ENCODE measurements around the gene TEKT5. TPM values are rescaled to one million over a fixed set of nuclear protein-coding genes. Genes with fewer than 3 reads are reported as not detected.

TEKT5 gene
- polyA plus RNA-seq, 3 donors = 0.16 TPM; not detected in 2

DNA sequence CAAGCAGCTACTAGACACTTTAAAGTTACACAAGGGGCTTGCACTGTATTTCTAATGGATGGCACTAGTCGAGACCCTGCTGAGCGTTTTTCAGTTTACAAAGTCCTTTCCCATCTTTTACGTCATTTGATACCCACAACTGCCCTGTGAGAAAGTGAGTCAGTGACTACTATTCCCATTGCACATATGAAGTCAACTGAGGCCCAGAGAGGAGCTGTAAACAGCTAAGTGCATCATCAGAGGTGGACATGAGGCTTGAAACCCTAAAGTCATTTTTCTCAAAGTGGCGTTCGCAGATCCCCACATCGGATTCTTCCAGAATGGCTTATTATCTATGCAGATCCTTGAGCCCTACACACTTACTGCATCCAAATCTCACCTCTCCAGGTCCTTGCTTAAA lies 50.6 kb downstream of the TEKT5 start:
- Histone ChIP-seq H3K4me1 (ENCODE audit: control insufficient read depth in 1 of 2, insufficient read depth in 2 of 2, low read length in 2 of 2) (peaks cover 0 to 8% of the 10 kb centered on the region in 2 donors), H3K4me2 (replicated peaks; ENCODE audit: extremely low read depth, low read length, poor library complexity, severe bottlenecking) (no peak overlapping the region), H3K79me2 (ENCODE audit: insufficient read depth, low read length) (no peaks in the 10 kb centered on the region), H4K20me1 (ENCODE audit: insufficient read depth, low read length) (no peaks in the 10 kb centered on the region), H3K27ac (ENCODE audit: low read depth in 1 of 2, low read length in 2 of 2) (no peak overlapping the region), H3K9me3 (replicated peaks in 1 of 2; ENCODE audit: control insufficient read depth in 1 of 2, insufficient read depth in 1 of 2, low read length in 2 of 2) (peaks cover 0 to 5% of the 10 kb centered on the region in 2 donors), H3K9ac (ENCODE audit: insufficient read depth, low read length, poor library complexity, severe bottlenecking) (no peak overlapping the region), H3K4me3 (replicated peaks in 1 of 3; ENCODE audit: low read depth in 2 of 3, low read length in 3 of 3) (no peak overlapping the region), H3K27me3 (ENCODE audit: control insufficient read depth in 2 of 2, insufficient read depth in 2 of 2, low read length in 2 of 2) (no peaks in the 10 kb centered on the region), H3K36me3 (replicated peaks in 1 of 2; ENCODE audit: control insufficient read depth in 1 of 2, insufficient read depth in 2 of 2, low read length in 2 of 2) (no peaks in the 10 kb centered on the region), H2AFZ (ENCODE audit: insufficient read depth, low read depth, low read length, poor library complexity, severe bottlenecking) (no peak overlapping the region)
- 93% methylated on average over 5 of the region's 6 CpGs for WGBS (ENCODE audit: insufficient coverage)
- H3K27ac Mint-ChIP-seq = no peak overlapping the region
- no peaks in the 10 kb centered on the region for H3K36me3 Mint-ChIP-seq
- peaks cover 5% of the 10 kb centered on the region for H3K4me1 Mint-ChIP-seq
- intact Hi-C loops (cut with micrococcal nuclease) = loop anchor here in 1 of 2 donors (10.0 kb wide), 1 partner anchor 119 kb away; no protein-coding TSS in a partner anchor
- H3K4me3 Mint-ChIP-seq = no peak overlapping the region
- DNase-seq = no peak
- peaks cover 2 to 3% (median 3%) of the 10 kb centered on the region in 3 donors for H3K27me3 Mint-ChIP-seq (ENCODE audit: low read depth in 3 of 3)
- TF ChIP-seq, protein P1, sequence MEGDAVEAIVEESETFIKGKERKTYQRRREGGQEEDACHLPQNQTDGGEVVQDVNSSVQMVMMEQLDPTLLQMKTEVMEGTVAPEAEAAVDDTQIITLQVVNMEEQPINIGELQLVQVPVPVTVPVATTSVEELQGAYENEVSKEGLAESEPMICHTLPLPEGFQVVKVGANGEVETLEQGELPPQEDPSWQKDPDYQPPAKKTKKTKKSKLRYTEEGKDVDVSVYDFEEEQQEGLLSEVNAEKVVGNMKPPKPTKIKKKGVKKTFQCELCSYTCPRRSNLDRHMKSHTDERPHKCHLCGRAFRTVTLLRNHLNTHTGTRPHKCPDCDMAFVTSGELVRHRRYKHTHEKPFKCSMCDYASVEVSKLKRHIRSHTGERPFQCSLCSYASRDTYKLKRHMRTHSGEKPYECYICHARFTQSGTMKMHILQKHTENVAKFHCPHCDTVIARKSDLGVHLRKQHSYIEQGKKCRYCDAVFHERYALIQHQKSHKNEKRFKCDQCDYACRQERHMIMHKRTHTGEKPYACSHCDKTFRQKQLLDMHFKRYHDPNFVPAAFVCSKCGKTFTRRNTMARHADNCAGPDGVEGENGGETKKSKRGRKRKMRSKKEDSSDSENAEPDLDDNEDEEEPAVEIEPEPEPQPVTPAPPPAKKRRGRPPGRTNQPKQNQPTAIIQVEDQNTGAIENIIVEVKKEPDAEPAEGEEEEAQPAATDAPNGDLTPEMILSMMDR (IDR thresholded peaks at IDR 0.05) = no peak
- H3K9me3 Mint-ChIP-seq = peaks cover 0 to 8% (median 3%) of the 10 kb centered on the region in 7 donors

DNA sequence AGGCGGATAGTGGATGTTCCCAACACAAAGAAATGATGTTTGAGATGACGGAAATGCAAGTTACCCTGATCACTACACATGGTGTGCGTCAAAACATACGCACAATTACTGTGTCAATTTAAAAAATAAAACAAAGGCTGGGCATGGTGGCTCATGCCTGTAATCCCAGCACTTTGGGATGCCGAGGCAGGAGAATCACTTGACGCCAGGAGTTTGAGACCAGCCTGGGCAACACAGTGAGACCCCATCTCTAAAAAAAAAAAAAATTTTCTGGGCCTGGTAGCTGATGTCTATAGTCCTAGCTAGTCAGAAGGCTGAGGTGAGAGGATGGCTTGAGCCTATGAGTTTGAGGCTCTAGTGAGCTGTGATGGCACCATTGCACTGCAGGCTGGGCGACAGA lies 51.8 kb downstream of the TEKT5 start:
- peaks cover 5 to 13% of the 10 kb centered on the region in 2 donors for H3K4me1 ChIP-seq (ENCODE audit: control insufficient read depth in 1 of 2, insufficient read depth in 2 of 2, low read length in 2 of 2)
- intact Hi-C loops (cut with micrococcal nuclease) = loop anchor here in 1 of 2 donors (10.0 kb wide), 1 partner anchor 118 kb away; no protein-coding TSS in a partner anchor
- no peaks in the 10 kb centered on the region for H3K36me3 Mint-ChIP-seq
- H3K27ac Mint-ChIP-seq = no peak overlapping the region
- no peaks in the 10 kb centered on the region for H3K36me3 ChIP-seq (replicated peaks in 1 of 2; ENCODE audit: control insufficient read depth in 1 of 2, insufficient read depth in 2 of 2, low read length in 2 of 2)
- peaks cover 10% of the 10 kb centered on the region for H3K4me1 Mint-ChIP-seq
- no peaks in the 10 kb centered on the region for H3K79me2 ChIP-seq (ENCODE audit: insufficient read depth, low read length)
- no peaks in the 10 kb centered on the region for H4K20me1 ChIP-seq (ENCODE audit: insufficient read depth, low read length)
- H3K27ac ChIP-seq (ENCODE audit: low read depth in 1 of 2, low read length in 2 of 2) = no peak overlapping the region
- TF ChIP-seq, protein P1 (IDR thresholded peaks at IDR 0.05) = no peak
- H3K27me3 ChIP-seq (ENCODE audit: control insufficient read depth in 2 of 2, insufficient read depth in 2 of 2, low read length in 2 of 2) = no peaks in the 10 kb centered on the region
- 100% methylated on average over 4 of the region's 7 CpGs for WGBS (ENCODE audit: insufficient coverage)
- no peak overlapping the region for H2AFZ ChIP-seq (ENCODE audit: insufficient read depth, low read depth, low read length, poor library complexity, severe bottlenecking)
- H3K4me2 ChIP-seq (replicated peaks; ENCODE audit: extremely low read depth, low read length, poor library complexity, severe bottlenecking) = no peak overlapping the region
- no peak overlapping the region for H3K9ac ChIP-seq (ENCODE audit: insufficient read depth, low read length, poor library complexity, severe bottlenecking)
- peaks cover 0 to 5% of the 10 kb centered on the region in 2 donors for H3K9me3 ChIP-seq (replicated peaks in 1 of 2; ENCODE audit: control insufficient read depth in 1 of 2, insufficient read depth in 1 of 2, low read length in 2 of 2)
- no peak for DNase-seq
- H3K4me3 ChIP-seq (replicated peaks in 1 of 3; ENCODE audit: low read depth in 2 of 3, low read length in 3 of 3) = no peak overlapping the region
- peaks cover 2 to 3% (median 3%) of the 10 kb centered on the region in 3 donors for H3K27me3 Mint-ChIP-seq (ENCODE audit: low read depth in 3 of 3)
- H3K4me3 Mint-ChIP-seq = no peak overlapping the region
- peaks cover 0 to 8% (median 5%) of the 10 kb centered on the region in 7 donors for H3K9me3 Mint-ChIP-seq
